K562 (cell line): Measurements from ENCODE around the gene GAB1. TPM values are rescaled to one million over a fixed set of nuclear protein-coding genes. Genes with fewer than 3 reads are reported as not detected.
A peak's percentile ranks its signal among the peaks of the same experiment; 100 is the strongest.

Source experiments
- ATAC-seq: fragments of 200-7000 bp; cut with Tn5 transposase; 3 replicates; pipeline ENCODE4 v1.9.1; 2020; ENCODE audit warnings: moderate library complexity
- BruUV-seq: library from RNA; stranded (reverse); fragments of 400-500 nt; replicated peaks from 2 replicates; lab custom pipeline; 2021; lab: Mats Ljungman, UMichigan
- CTCF ChIA-PET: fragments of 300-600 bp; formaldehyde crosslinking; extraction: SDS; loops from one replicate; lab custom pipeline; 2021; ENCODE audit warnings: low intra/inter-chr PET ratio; lab: Yijun Ruan, JAX
- POLR2A ChIA-PET: fragments of 300-600, 350-650 bp; sonication (Branson Sonifier 250); formaldehyde crosslinking; extraction: SDS; loops from one replicate; lab custom pipeline; 2021; ENCODE audit warnings: antibody characterized with exemption, inconsistent platforms; lab: Yijun Ruan, JAX
- DNase-seq, 4 experiments: peaks; one replicate each; pipeline versions ENCODE4 v3.0.0 to v3.0.0-alpha.2; 2011 to 2018; ENCODE audit warnings: low spot score in 3 of 4, mixed read lengths in 3 of 4; ENCODE audit errors: extremely low read depth in 1 of 4
- FAIRE-seq: peaks from 2 replicates; lab custom pipeline; 2011; peaks lifted over from hg19 to GRCh38; lab: Jason Lieb, UNC
- H2AFZ ChIP-seq: 2 replicates; pipeline ENCODE4 v1.6.0; 2011; ENCODE audit warnings: low read depth, low read length, control low read depth, inconsistent platforms
- H3K27ac ChIP-seq: fragments of 200-600 bp; 3 replicates; pipeline ENCODE4 v1.8.0; 2011; ENCODE audit warnings: low read depth, mild to moderate bottlenecking, control low read depth, inconsistent platforms, low read length, moderate library complexity, mixed read lengths; ENCODE audit errors: extremely low read depth
- H3K27me3 ChIP-seq, 2 experiments: fragments of 300-600 bp in 1 of 2; 2 replicates in 1 of 2; 3 replicates in 1 of 2; pipeline versions ENCODE4 v1.6.0 to v1.8.0; 2011; ENCODE audit warnings: inconsistent platforms in 2 of 2, low read length in 2 of 2, mild to moderate bottlenecking in 1 of 2, mixed read lengths in 1 of 2, moderate library complexity in 1 of 2; ENCODE audit not compliant: control insufficient read depth in 2 of 2, insufficient read depth in 2 of 2
- H3K36me3 ChIP-seq: fragments of 300-600 bp; 3 replicates; pipeline ENCODE4 v1.8.0; 2011; ENCODE audit warnings: mild to moderate bottlenecking, low read length, inconsistent platforms; ENCODE audit not compliant: control insufficient read depth, insufficient read depth
- H3K4me1 ChIP-seq, 2 experiments: fragments of 200-600 bp in 1 of 2; replicated peaks in 1 of 2; 2 replicates in 1 of 2; 3 replicates in 1 of 2; pipeline versions ENCODE4 v1.5.1 to v1.8.0; 2011; ENCODE audit warnings: inconsistent platforms in 2 of 2, low read length in 2 of 2, mild to moderate bottlenecking in 1 of 2, mixed read lengths in 1 of 2, moderate library complexity in 1 of 2; ENCODE audit not compliant: control insufficient read depth in 2 of 2, insufficient read depth in 2 of 2
- H3K4me2 ChIP-seq: 2 replicates; pipeline ENCODE4 v1.6.1; 2011; ENCODE audit warnings: low read length, control low read depth, inconsistent platforms, mixed read lengths; ENCODE audit not compliant: insufficient read depth
- H3K4me3 ChIP-seq: fragments of 200-600 bp; sonication (generic), shearing (Covaris generic); 2 replicates; pipeline ENCODE4 v1.5.1; 2016; ENCODE audit warnings: control low read depth, inconsistent platforms
- H3K79me2 ChIP-seq: fragments of 200-600 bp; 3 replicates; pipeline ENCODE4 v1.8.0; 2011; ENCODE audit warnings: low read length, inconsistent platforms; ENCODE audit not compliant: control insufficient read depth, insufficient read depth
- H3K9ac ChIP-seq, 2 experiments: 2 replicates each; pipeline versions ENCODE4 v1.6.0 to v1.6.1; 2011; ENCODE audit warnings: low read depth in 2 of 2, low read length in 2 of 2, control low read depth in 1 of 2, inconsistent platforms in 1 of 2, mild to moderate bottlenecking in 1 of 2, mixed read lengths in 1 of 2; ENCODE audit not compliant: insufficient read depth in 1 of 2
- H3K9me1 ChIP-seq: one replicate; pipeline ENCODE4 v1.6.0; 2011; ENCODE audit warnings: inconsistent platforms, mild to moderate bottlenecking, low read length, moderate library complexity; ENCODE audit not compliant: control insufficient read depth, insufficient read depth
- H3K9me3 ChIP-seq: replicated peaks from 2 replicates; pipeline ENCODE4 v1.5.1; 2011; ENCODE audit warnings: low read depth, low read length, inconsistent platforms; ENCODE audit not compliant: control insufficient read depth, insufficient read depth
- H4K20me1 ChIP-seq: replicated peaks from 2 replicates; pipeline ENCODE4 v1.6.1; 2011; ENCODE audit warnings: low read length, inconsistent platforms, mixed read lengths; ENCODE audit not compliant: control insufficient read depth, insufficient read depth
- CBFA2T3 ChIP-seq: fragments of 450-650 bp; IDR thresholded peaks from 2 replicates; pipeline ENCODE4 v1.6.1; 2017
- CBFB ChIP-seq: sonication (generic); formaldehyde crosslinking; IDR thresholded peaks from 2 replicates; pipeline ENCODE4 v1.4.0; 2020; ENCODE audit warnings: mild to moderate bottlenecking, missing genetic modification reagents
- E2F3 ChIP-seq: fragments of 250-450 bp; sonication (Bioruptor Pico); IDR thresholded peaks from 2 replicates; pipeline ENCODE4 v1.4.0; 2020; ENCODE audit warnings: mild to moderate bottlenecking
- HDAC6 ChIP-seq: IDR thresholded peaks from 2 replicates; pipeline ENCODE4 v1.6.1; 2012; ENCODE audit warnings: low read depth, mild to moderate bottlenecking, control low read depth, inconsistent platforms, low read length, moderate library complexity
- MCM5 ChIP-seq: fragments of 450-650 bp; IDR thresholded peaks from 2 replicates; pipeline ENCODE4 v1.6.1; 2016; ENCODE audit warnings: low read depth
- MCM7 ChIP-seq, 2 experiments: fragments of 450-650 bp; IDR thresholded peaks; 2 replicates each; pipeline ENCODE4 v1.6.1; 2016 to 2018
- MYC ChIP-seq, 2 experiments: fragments of 250-450 bp in 1 of 2; sonication (Bioruptor Pico) in 1 of 2; IDR thresholded peaks; 2 replicates each; pipeline versions ENCODE4 v1.5.1 to v1.6.1; 2012 to 2021; ENCODE audit warnings: low read depth in 2 of 2, borderline replicate concordance in 1 of 2, improper control_type of control experiment in 1 of 2, low read length in 1 of 2, mild to moderate bottlenecking in 1 of 2, moderate library complexity in 1 of 2
- PHF8 ChIP-seq: fragments of 200-600 bp; sonication (generic); IDR thresholded peaks from 2 replicates; pipeline ENCODE4 v1.6.1; 2012; ENCODE audit warnings: mixed run types, mild to moderate bottlenecking, inconsistent platforms, low read length, moderate library complexity, borderline replicate concordance
- PTBP1 ChIP-seq: fragments of 200-400 bp; formaldehyde crosslinking; IDR thresholded peaks from 2 replicates; pipeline ENCODE4 v1.6.1; 2017; ENCODE audit warnings: low read depth, low read length
- SMAD1 ChIP-seq: fragments of 150-350 bp; IDR thresholded peaks from 2 replicates; pipeline ENCODE4 v1.6.1; 2014; ENCODE audit warnings: low read length, low read depth; ENCODE audit not compliant: partially characterized antibody
- SMARCA4 ChIP-seq: fragments of 450-650 bp; IDR thresholded peaks from 2 replicates; pipeline ENCODE4 v1.6.1; 2016
- TBP ChIP-seq: optimal IDR thresholded peaks from 2 replicates; pipeline ENCODE3; 2011; ENCODE audit warnings: low read depth, low read length, improper control_type of control experiment
- WGBS: fragments of 100-300 bp; shearing (Covaris generic); methylation state at CpG from one replicate; pipeline ENCODE4 v1.1.6; 2016; ENCODE audit warnings: low coverage, mixed read lengths; ENCODE audit not compliant: insufficient coverage; ENCODE audit errors: missing lambda C conversion rate; 5-methylcytosine and 5-hydroxymethylcytosine counted together
- in situ Hi-C: fragments of 300-500 bp; cut with MboI; formaldehyde crosslinking; loops from 4 replicates; pipeline ENCODE4 v1.15.0; 2018; ENCODE audit warnings: inconsistent platforms, mixed read lengths
- intact Hi-C: fragments of 100-400 bp; cut with micrococcal nuclease; formaldehyde crosslinking; loops from 2 replicates; pipeline ENCODE4 v1.14.2; 2022
- polyA plus RNA-seq, 8 experiments: library from polyadenylated mRNA; depleted of rRNA in 4 of 8; stranded (reverse) in 5 of 8; unstranded in 3 of 8; fragments of >200 nt; fragmentation: Nextera tagmentation in 2 of 8; fragmentation: Illumina TruSeq in 1 of 8; extraction: Ambion mirVana in 2 of 8; extraction: Trizol in 1 of 8; gene quantifications; 2 replicates each; pipeline versions ENCODE4 v1.2.1 to v1.2.3, GENCODE V29; 2011 to 2014; ENCODE audit warnings: inconsistent platforms in 1 of 8, missing spikeins in 1 of 8
- total RNA-seq, 7 experiments: library from RNA; depleted of rRNA in 6 of 7; stranded (reverse); fragments of >200 nt in 6 of 7; fragmentation: Illumina TruSeq in 2 of 7; extraction: Trizol in 2 of 7; gene quantifications; 2 replicates each; pipeline versions ENCODE4 v1.2.1 to v1.2.3, GENCODE V29; 2011 to 2021; ENCODE audit warnings: low replicate concordance in 1 of 7
- TF ChIP-seq, protein P1 (sequence below), 2 experiments: fragments of 450-650 bp; IDR thresholded peaks; 2 replicates each; pipeline ENCODE4 v1.6.1; 2016; ENCODE audit warnings: mild to moderate bottlenecking in 2 of 2, borderline replicate concordance in 1 of 2, low read depth in 1 of 2, moderate library complexity in 1 of 2

Gene GAB1
- total and polyA plus RNA-seq, 9 of the 15 experiments (the other 6 are each of a cell fraction or from before 2014, with no cell fraction given), result 1.3 to 14.6 (median 7.5) TPM

DNA sequence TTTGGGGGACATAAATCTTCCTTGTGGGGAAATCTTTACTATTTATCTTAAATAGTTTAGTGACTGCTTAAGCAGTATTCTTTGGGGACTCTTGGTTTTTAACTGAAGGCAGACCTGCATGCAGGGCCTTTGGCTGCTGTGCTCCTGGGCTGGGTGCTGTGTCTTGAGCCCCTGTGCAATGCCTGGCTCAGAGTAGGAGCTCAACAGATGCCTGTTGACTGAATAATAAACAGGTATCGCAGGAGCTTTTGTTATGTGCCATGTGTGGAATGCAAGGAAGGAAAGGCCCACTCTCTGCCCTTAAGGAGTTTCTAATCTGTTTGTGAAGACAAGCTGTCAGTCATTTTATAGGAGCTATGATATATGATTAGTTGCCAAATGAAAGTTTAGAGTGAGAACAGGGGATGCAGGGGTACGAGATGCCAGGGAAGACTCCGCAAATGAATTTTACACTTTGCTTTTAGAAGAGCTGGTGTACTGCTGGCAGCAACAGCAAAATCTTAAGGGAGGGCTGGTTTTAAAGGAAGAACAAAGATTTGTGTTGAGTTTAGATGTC lies 6.7 kb downstream of the GAB1 start:
- BruUV-seq, result no TSS peak
- Histone ChIP-seq H3K27me3 (no peaks in the 10 kb centered on the region), H2AFZ (no peak overlapping the region), H3K4me2 (no peak overlapping the region), H3K9me1 (no peaks in the 10 kb centered on the region), H3K4me3 (no peak overlapping the region), H3K36me3 (no peaks in the 10 kb centered on the region; the same call in 2 of the 3 replicates), H3K9me3 (no peaks in the 10 kb centered on the region), H3K9ac (peak overlapping the region in 1 of 2 experiments; percentile 82; a peak in 1 of 4 replicates), H3K4me1 (peaks cover 14 to 26% of the 10 kb centered on the region in 2 experiments; a peak in 4 of 5 replicates), H3K79me2 (peaks cover 25% of the 10 kb centered on the region), H4K20me1 (no peaks in the 10 kb centered on the region), H3K27ac (no peak overlapping the region)
- no peak for DNase-seq
- ChIA-PET POLR2A (interaction anchor here (1.1 to 2.5 kb wide), 2 partner anchors 10 to 16 kb away, joined by 5 to 11 read pairs; no protein-coding TSS in a partner anchor), CTCF (no interaction called here)
- FAIRE-seq, result peak; percentile 44
- in situ Hi-C loops, result no loop called here
- WGBS, result 100% methylated on average over 3 of the region's 3 CpGs
- intact Hi-C loops, result no loop called here
- ATAC-seq, result no peak
- TF ChIP-seq TBP, result no peak
- TF ChIP-seq HDAC6, result no peak
- no peak for TF ChIP-seq MCM7 (IDR thresholded peaks at IDR 0.05)
- no peak for TF ChIP-seq E2F3 (CRISPR knock-in tag)
- TF ChIP-seq PTBP1, result no peak
- TF ChIP-seq SMARCA4, result no peak
- TF ChIP-seq SMAD1, result no peak
- TF ChIP-seq PHF8, result no peak
- no peak for TF ChIP-seq MYC (IDR thresholded peaks at IDR 0.05; ENCODE audit: low read depth, low read length)
- TF ChIP-seq MYC (CRISPR knock-in tag; IDR thresholded peaks at IDR 0.05; ENCODE audit: borderline replicate concordance, low read depth), result no peak
- TF ChIP-seq MCM5, result no peak
- TF ChIP-seq CBFA2T3, result no peak
- TF ChIP-seq, protein P1, sequence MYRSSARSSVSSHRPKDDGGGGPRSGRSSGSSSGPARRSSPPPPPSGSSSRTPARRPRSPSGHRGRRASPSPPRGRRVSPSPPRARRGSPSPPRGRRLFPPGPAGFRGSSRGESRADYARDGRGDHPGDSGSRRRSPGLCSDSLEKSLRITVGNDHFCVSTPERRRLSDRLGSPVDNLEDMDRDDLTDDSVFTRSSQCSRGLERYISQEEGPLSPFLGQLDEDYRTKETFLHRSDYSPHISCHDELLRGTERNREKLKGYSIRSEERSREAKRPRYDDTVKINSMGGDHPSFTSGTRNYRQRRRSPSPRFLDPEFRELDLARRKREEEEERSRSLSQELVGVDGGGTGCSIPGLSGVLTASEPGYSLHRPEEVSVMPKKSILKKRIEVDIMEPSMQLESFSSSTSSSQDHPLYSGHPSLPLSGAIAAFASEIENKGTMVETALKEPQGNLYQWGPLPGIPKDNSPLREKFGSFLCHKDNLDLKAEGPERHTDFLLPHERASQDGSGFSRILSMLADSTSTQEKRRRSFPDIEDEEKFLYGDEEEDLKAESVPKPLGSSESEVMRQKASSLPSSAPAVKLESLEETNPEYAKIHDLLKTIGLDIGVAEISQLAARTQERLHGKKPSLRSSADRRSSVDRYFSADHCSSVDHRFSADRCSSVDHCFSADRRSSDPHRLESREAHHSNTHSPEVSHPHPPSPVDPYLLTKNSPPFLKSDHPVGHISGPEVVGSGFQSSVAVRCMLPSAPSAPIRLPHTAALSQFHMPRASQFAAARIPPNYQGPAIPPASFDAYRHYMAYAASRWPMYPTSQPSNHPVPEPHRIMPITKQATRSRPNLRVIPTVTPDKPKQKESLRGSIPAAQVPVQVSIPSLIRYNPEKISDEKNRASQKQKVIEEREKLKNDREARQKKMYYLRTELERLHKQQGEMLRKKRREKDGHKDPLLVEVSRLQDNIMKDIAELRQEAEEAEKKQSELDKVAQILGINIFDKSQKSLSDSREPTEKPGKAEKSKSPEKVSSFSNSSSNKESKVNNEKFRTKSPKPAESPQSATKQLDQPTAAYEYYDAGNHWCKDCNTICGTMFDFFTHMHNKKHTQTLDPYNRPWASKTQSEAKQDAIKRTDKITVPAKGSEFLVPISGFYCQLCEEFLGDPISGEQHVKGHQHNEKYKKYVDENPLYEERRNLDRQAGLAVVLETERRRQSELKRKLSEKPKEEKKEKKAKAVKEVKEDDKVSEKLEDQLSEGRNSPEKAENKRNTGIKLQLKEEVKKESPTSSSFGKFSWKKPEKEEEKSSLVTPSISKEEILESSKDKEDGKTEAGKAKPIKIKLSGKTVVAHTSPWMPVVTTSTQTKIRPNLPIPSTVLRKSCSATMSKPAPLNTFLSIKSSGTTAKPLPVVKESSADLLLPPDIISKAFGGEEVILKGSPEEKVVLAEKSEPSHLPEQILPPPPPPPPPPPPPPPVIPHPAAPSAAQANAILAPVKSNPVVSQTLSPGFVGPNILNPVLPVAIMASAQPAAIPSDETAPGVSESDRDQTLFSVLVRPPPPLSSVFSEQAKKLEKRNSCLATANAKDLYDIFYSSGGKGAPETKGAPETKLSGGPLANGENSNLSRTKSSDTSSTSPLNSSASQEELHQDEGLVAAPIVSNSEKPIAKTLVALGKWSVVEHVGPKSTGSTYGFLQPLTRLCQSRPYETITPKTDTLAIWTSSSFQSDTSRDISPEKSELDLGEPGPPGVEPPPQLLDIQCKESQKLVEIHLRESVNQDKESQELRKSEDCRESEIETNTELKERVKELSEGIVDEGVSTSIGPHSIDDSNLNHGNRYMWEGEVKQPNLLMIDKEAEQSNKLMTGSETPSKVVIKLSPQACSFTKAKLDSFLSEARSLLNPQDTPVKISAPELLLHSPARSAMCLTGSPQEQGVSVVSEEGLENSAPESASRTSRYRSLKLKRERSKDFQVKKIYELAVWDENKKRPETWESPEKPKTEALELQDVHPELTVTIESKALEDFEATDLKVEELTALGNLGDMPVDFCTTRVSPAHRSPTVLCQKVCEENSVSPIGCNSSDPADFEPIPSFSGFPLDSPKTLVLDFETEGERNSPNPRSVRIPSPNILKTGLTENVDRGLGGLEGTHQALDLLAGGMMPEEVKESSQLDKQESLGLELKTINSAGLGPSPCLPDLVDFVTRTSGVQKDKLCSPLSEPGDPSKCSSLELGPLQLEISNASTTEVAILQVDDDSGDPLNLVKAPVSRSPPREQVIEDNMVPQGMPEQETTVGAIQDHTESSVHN (IDR thresholded peaks at IDR 0.05; ENCODE audit: borderline replicate concordance in 1 of 2, low read depth in 1 of 2), result no peak
- TF ChIP-seq CBFB (CRISPR knock-in tag), result no peak
